NCI-H69 (cell line): ENCODE measurements around the gene COMTD1.
"Not testable (repeated sequence)": the region's sequence is repeated elsewhere in the genome, so short reads cannot be mapped to it uniquely, and the experiment has no call there.

ENCODE experiments used
- DNase-seq: peaks from one replicate; lab custom pipeline; 2025; lab: John Stamatoyannopoulos, UW

Gene COMTD1

DNA sequence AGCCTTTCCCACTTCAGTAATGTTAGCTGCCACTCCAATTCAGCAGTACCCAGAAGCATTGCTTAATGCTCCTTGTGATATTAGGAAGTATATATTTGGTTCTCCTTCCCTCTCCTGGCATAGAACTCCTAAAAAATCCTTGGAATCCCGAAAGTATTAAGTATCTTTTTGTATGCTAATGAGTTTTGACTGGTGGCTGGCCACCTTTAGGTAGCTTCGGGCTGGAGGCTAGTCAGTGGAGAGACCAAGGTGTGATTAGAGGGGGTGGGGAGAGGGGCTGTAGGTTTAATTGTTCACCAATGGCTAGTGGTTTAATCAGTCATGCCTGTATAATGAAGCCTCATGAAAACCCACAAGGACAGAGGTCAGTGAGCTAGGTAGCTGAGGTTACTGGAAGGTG, 12.2 kb downstream of the COMTD1 start:
- DNase-seq = no peak

DNA sequence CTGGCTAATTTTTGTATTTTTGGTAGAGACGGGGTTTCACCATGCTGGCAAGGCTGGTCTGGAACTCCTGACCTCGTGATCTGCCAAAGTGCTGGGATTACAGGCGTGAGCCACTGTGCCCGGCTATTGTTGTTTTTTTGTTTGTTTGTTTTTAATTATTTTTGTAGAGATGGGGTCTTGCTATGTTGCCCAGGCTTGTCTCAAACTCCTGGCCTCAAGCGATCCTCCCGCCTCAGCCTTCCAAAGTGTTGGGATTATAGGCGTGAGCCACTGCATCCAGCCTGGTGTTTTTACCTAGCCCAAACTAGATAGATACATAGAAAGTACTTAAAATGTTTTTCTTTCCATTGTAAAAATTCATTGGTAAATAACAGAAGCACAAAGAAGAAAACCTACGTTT, 14.3 kb downstream of the COMTD1 start:
- DNase-seq = not testable (repeated sequence)

DNA sequence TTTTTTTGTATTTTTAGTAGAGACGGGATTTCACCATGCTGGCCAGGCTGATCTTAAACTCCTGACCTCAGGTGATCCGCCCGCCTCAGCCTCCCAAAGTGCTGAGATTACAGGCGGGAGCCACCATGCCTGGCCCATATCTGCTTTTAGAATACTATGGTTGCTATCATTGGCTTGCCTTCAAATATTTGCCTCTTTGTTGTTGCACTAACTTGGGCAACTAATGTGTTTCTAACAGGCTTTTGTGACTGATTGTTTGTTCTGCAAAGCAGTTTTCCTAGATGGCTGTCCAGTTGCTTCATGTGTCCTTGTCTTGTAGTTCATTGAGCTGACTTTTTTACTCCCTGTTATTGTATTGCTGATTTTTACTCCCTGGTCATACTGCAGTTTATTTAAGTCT, 15.5 kb downstream of the COMTD1 start:
- no peak for DNase-seq

DNA sequence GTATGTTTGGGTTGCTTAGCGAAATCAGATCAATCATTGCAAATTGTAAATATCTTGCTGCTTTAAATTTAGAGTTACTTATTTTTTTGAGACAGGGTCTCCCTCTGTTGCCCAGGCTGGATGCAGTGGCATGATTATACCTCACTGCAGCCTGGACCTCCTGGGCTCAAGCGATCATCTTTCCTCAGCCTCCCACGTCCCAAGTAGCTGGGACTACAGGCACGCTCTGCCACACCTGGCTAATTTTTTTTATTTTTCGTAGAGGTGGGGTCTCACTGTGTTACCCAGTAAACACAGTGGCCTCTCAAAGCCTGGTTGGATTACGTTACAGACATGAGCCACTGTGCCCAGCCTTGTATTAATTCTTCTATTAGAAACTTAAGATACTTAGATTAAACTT, 23.4 kb downstream of the COMTD1 start:
- no peak for DNase-seq

DNA sequence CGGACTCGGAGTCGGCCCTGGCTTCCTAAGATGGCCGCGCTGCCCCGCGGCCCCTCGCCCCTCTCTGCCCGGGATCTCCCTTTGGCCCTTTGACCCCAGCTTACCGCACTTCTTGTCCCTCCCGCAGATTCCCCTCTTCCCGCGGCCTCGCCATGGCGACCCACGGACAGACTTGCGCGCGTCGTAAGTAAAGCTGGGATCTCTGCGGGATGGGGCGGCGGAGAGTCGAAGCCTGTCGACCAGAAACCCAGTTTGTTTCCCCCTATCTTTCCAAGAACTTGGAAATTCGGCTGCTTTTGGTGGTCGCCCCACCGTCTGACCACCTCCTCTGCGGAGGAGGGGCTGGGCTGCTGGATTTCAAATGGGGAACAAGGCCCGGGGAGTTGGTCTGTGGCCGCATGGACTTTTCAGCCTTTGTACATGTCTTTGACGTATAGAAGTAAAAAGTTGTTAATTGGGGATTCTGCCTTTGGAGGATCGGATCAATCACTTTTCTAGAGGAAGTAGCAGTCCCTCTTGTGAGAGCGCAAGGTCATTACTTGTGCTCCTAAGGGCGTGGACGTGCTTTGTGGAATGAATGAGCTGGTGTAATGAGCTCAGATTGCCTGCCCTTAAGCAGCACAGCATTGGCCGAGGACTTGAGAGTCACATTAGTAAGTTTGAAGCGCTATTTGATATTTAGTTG, 24.6 kb downstream of the COMTD1 start:
- peak; percentile 50 for DNase-seq

DNA sequence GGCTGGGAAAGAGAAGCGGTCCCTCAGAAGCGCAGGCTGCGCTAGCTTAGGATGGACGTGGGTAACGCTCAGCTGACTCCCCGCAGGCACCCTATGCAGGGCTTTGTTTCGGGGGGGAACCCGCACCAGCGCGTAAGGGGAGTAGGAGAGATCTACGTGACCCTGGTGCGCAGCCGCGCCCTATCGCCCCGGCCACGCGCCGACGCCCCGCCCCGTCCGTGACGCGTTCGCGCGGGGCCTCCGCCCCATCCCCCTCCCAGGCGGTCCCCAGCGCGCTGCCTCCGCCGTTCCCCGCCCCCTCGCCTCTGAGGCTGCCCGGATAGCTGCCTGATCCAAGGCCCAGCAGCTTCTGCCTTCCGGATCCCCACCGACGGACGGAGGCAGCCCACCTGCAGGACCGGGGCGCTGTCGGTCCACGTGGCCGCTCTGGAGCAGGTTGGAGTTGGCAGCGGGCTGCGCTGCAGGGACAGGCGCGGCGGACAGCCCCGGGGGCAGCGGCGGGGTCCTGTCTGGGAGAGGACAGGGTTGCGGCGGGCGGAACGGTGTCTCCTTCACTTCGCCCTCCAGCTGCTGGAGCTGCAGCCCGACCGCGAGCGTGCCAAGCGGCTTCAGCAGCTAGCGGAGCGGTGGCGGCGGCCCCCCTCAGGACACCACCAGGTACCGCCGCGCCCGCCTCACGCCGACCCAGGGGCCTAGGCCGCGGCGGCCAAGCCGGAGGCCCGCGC, 25.3 kb downstream of the COMTD1 start, which contains the start of gene VDAC2:
VDAC2 (plus strand) TSS at position 515 of the 725 bp plus-strand sequence. CDS start 363 bp downstream, outside the sequence.
- DNase-seq = peak; percentile 91

DNA sequence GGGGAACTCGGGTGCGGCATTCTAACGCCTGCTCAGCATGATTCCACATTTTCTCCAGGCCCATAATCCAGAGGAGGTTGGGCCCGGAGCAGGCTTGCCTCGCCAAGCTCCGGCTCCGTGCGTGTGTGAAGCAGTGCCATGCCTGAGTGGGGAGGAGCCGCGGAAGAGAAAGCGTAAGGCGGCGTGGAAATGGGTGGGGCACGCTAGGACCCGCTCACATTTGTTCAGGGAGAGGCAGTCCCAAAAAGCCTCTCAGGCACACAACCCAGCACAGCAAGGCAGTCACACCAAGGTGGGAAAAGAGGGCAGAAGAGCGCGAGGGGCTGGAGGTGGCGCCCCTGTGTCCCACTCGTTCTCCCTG, 25.9 kb downstream of the COMTD1 start:
- peak; percentile 72 for DNase-seq

DNA sequence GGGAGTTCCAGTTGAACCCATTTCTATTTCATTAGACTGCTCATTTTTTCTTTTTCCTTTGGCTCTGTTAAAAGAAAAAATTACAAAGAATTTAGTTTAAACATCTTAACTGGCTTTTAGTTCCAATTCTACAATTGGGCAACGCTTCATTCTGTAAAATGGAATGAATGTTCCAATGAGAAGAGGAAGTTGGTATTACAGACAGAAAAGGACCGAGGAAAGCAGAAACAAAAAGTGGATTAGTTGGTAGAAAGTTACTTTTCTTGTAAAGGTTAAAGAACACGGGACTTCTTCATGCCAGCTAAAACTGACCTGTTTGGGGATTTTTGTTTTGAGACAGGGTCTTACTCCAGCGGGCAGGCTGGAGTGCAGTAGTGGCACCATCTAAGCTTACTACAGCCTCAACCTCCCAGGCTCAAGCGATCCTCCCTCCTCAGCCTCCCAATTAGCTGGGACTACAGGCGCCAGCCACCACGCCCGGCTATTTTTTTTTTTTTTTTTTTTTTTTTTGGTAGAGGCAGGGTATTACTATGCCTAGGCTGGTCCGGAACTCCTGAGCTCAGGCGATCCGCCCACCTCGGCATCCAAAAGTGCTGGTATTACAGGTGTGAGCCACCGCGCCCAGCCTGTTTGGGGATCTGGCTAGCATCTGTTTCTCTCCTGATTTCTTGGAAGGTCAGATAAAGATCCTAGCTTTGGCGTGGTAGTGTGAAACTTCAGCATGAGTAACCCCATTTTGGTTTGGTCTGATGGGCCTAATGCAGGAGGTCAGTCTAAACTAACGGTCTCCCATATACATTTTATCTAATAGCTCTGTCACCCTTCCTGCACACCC, 26.5 kb downstream of the COMTD1 start:
- no peak for DNase-seq

DNA sequence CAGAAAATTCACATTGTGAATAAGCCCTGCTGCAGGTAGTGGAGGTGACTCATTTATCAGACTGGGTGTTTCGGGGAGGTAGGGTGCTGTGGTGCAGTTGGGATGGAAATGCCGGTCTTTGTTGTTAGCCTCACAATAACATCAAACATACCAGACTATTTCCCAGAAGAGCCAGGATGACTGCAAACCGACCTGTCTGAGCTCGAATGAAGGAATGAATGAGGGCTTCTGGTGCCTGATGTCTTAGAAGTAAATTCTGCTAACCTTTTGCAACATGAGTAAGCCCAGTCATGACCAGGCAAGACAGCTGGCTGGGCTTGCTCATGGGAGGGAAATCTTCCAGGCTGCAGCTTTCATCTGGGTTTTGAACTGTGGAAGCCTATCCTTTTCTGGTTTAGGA, 27.6 kb downstream of the COMTD1 start:
- DNase-seq = no peak

DNA sequence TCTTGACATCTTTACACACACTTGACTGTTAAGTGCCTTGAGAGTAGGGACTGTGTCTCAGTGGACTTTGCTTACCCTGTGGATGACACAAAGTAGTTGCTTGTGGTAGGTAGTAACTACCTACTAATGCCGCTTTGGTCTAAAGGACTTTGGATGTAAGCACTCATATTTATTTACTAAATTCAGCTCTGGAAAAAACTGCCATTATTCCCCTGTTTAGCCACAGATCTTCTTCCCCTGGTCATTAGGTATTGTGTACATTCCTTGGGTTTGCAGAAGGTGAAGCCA, 28.0 kb downstream of the COMTD1 start:
- DNase-seq = no peak

DNA sequence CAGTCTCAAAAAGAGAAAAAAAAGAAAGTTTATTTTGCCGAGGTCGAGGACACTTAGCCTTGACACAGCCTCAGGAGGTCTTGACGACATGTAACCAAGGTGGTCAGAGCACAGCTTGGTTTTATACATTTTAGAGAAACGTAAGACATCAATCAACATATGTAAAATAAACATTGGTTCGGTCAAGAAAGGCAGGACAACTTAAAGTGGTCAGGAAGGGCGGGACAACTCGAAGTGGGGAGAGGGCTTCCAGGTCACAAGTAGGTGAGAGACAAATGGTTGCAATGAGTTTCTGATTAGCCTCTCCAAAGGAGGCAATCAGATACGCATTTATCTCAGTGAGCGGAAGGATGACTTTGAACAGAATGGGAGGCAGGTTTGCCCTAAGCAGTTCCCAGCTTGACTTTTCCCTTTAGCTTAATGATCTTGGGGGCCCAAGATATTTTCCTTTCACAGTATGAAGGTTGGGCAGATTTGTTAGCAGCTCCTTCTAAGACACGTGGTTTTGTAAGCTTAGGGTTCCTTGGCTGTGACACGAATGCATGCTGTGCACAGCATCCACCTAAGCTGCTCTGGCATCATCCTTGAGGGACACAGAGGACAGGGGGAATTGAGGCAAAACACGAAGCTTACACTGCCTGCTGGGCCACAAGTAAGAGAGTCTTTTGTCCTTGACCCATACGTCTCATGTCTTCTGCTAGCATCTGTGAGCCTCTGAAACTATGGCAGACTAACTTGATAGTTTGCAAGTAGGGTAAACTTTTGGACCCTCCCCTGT, 28.5 kb downstream of the COMTD1 start:
- DNase-seq = no peak

DNA sequence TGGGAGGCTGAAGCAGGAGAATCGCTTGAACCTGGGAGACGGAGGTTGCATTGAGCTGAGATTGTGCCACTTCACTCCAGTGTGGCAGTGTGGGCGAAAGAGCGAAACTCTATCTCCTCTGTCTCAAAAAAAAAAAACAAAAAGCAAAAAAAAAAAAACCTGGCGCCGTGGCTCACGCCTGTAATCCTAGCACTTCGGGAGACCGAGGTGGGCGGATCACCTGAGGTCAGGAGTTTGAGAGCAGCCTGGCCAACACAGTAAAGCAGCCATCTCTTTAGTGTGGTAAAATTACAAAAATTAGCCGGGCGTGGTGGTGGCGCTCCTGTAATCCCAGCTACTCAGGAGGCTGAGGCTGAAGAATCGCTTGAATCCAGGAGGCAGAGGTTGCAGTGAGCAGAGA, 29.1 kb downstream of the COMTD1 start:
- DNase-seq = not testable (repeated sequence)

DNA sequence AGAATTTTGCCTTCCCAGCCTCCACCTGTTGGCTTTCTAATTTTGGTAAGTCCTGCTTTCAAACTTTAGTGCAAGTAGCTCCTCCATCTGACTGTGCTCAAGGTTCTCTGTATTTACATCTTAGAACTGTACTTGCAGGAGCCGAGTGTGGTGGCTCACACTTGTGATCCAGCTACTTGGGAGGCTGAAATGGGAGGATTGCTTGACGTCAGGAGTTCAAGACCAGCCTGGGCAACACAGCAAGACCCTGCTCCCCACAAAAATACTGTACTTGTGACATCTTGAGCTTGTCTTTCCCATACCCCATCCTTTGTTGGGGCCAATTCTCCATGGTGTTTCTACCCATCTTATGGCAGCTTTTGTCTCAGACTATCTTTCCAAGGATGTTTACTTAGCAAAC, 29.8 kb downstream of the COMTD1 start:
- DNase-seq = no peak

DNA sequence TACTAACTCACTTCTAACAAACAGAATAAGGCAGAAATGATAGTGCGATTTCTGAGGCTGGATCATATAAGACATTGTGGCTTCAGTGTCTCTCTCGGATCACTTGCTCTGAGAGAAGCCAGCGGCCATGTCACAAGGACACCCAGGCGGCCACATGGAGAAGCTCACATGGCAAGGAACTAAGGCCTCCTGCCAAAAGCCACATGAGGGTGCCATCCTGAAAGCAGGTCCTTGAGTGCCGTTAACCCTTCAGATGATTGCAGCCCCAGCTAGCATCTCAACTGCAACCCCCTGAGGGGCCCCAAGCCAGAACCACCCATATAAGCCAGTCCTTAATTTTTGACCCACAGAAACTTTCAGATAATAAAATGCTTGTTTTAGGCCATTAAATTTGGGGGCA, 32.0 kb downstream of the COMTD1 start:
- DNase-seq = no peak

DNA sequence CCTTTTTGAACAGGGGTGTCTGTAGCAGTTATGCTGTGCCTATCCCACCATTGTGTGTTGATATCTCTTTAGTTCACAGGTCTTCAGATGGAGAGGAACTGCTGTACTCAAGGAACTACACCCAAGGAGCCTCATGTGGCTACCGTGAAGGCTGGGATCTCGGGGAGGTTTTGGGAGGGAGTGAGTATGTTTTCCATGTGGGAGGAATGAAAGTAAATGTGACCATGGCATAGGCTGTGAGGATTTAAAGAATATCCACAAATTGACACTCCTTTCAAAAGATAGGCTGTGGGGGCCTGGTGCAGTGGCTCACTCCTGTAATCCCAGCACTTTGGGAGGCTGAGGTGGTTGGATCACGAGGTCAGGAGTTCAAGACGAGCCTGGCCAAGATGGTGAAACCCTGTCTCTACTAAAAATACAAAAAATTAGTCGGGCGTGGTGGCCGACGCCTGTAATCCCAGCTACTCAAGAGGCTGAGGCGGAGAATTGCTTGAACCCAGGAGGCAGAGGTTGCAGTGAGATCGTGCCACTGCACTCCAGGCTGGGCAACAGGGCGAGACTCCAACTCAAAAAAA, 32.6 kb downstream of the COMTD1 start:
- DNase-seq = not testable (repeated sequence)

DNA sequence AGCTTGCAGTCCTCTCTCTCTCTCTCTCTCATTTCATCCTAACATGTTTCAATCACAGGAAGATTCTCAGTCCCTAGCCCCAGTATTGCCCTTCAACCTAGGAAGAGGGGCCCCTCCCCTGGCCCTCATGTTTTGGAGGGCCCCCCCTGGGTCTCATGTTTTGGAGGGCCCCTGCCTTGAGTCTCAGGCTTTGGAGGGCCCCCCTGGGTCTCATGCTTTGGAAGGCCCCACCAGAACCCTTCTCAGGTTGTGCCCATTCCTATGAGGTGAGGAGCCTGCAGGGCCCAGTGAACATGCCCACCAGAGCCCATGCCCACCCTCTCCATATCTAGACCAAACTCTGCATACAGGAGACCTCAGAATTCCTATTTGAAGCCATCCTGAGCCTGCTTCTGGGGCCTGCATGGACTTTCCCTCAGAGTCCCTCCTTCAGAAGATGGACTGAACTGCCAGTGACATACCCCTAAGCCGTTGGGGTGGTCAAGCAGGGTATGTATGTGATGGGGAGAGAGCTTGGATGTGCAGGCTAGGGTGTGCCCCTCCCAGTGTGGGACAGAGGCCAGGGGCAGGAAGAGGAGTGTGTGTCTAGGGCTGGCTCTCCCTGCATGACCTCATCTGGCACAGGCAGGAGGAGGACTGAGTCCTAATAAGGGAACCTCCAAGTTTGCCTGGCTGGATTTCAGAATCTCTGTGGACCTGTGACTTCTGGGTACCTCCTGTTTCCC, 33.3 kb downstream of the COMTD1 start:
- DNase-seq = no peak

DNA sequence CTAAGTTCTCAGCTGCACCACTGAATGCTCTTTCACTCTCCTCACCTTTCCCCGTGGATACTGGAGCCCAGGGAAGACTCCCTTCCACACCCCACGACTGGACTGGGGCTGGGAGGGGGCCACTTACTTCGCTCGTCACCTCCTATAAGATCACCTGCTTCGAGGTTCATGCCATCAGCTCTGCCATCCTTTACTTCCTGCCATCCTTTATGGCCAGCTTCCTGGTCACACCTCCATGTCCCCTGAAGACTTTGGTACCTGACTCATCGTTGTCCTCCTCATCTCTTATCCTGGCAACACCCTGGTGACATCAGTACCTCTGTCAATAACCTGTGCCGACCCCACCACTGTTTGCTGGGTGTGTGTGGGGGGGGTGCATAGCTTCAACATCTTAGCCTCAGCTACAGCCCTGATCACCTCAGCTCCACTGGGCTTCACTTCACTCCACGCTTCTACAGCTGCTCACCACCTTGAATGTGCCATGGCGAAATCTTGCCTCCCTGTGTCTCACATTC, 33.9 kb downstream of the COMTD1 start:
- no peak for DNase-seq

DNA sequence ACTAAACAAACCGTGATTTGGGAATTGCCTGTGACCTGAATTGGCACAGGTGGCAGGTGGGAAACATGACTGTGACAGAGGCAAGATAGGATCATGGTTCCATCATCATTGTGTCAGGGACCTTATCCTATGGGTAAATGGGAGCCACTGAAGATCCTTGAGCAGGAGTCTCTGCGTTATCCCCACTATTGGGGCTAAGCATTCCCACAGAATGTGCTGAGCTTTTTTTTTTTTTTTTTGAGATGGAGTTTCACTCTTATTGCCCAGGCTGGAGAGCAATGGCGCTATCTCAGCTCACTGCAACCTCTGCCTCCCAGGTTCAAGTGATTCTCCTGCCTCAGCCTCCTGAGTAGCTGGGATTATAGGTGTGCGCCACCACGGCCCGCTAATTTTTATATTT, 35.8 kb downstream of the COMTD1 start:
- DNase-seq = not testable (repeated sequence)

DNA sequence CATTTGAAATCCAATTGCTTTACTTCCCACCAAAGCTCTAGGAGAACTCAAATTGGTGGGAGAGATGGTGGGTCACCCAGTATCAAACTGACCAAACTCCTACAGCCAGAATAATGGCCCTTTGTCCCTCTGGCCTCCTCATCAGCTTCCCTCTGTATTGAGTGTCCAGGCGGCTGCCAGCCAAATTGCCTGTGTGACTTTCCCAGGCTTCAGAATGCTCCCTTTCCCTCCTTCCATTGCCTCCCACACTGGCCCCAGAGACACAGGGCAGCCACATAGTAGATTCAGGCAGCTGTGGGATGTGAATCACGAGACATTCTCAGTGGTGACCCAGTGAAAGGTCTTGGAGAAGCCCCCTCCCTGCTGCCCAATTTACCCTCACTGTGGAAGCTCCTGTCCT, 37.9 kb downstream of the COMTD1 start:
- DNase-seq = no peak

DNA sequence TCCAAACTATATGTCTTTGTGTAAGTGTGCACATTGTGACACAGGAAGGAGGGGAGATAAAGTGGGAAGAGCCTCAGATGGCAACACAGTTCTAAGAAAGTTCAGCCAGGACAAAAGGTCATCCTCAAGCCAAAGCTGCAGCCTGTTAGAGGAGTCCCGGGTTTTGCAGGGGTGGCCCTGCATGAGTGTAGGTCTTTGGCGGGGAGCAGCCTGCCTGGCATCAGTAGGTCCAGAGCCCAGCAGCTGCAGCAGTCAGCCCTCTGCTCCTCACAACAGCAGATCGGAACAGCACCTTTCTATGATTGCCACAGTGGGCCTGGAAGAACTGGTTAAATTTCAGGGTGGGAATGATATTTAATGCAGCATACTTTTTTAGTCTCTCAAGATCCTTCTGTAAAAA, 38.7 kb downstream of the COMTD1 start:
- no peak for DNase-seq
